Stimulated activated naive CD4-positive, alpha-beta T cell (primary cell): ENCODE results near the gene NRAP.

Source experiments
- DNase-seq, 6 experiments: peaks; one replicate each; lab custom pipeline; 2025; lab: John Stamatoyannopoulos, UW

NRAP gene

DNA sequence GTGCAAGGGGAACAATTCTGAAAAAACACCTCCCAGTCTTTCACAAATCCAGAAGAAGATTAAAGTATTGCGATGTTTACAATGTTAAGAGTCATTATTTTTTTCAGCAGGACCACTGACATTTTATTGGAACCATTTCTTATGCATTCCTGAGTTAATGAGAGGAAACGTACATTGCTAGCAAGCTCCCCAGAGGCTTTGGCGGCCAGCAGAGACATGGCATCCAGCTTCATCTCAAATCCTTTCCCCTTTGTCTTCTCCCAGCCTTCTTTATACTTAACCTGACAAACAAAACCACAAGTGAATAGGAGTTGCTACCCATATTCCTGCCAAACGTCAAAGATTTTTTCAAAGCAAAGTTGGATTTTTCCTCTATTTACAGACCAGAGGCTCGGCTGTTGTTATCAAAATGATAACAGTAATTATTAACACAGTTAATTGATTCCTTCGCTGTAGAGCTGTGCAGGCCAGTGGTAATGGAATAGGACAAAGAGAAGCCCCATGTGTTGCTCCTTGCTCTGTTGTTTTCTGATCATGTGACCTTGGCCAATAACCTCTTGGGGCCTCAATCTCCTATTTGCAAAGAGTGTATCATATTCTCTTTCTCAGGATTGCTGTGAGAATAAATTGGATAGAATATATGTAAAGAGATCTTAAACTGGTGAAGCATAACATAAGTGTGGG, 32.0 kb downstream of the NRAP start:
- no peak for DNase-seq

DNA sequence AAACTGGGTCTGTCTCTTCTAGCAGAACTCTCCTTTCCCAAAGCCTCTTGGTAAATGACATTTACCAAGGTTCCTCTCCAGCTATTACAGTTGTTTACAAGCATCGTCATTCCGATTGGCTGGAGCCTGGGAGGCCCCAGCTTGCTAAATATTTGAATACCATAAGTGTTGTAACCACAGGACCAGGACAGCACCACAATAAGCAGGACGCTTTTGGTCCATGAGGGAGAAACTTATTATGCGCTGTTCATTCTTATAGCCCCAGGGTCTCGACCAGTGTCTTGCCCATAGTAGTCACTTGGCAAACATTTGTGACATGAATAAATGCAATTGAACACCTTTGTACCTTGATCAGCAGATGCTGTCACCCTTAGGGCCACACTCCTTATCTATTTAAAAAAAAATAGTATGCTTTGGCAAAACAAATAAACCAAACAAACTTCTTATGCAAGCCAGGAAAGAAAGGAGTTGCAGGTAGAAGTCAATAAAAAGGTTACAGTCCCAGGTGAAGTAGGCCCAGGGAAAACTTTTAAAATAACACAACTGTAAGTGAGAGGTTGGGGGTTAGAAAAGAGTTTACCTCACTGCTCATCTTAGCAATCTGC, 32.8 kb downstream of the NRAP start:
- DNase-seq: no peak

DNA sequence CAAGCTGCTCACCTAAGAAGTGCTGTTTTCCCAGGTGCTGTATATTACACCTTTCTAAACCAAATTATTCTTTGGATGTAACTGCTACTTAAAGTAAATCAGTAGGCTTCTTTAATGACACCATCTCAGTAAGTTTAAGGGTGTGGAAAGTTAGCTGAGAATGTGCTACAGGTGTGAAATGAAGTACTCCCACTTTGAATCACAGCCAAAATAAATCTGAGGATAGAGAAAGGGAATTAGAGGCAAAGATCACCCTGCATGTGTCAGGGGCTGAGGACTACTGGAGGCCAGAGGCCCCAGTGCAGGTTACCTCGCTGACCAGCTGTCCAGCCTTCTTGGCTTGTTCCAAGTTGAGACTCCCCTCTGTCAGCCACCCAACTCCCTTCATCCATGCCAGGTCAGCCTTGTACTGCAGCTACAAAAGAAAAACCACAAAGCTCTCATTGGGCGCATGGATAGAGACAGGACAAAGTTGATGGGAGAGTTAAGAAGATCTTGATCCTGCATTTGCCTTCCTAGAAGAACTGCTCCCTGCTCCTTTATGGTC, 35.2 kb downstream of the NRAP start:
- no peak for DNase-seq

DNA sequence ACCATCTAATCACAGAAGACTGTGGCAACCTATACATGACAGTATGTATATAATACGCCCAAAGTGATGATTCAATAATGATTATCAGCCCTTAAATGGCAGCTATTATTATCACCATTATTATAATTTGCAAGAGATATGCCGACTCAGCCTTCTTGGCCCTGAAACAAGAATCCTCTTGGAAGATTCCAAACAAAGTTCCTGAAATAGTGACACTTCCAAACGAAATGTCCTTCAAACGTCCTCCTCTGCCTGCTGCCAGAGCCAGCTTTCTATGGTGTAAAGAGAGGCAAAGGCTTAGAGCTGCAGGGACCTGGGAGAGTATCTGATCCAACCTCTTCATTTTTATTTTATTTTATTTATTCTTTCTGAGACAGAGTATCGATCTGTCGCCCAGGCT, 36.0 kb downstream of the NRAP start:
- no peak for DNase-seq

DNA sequence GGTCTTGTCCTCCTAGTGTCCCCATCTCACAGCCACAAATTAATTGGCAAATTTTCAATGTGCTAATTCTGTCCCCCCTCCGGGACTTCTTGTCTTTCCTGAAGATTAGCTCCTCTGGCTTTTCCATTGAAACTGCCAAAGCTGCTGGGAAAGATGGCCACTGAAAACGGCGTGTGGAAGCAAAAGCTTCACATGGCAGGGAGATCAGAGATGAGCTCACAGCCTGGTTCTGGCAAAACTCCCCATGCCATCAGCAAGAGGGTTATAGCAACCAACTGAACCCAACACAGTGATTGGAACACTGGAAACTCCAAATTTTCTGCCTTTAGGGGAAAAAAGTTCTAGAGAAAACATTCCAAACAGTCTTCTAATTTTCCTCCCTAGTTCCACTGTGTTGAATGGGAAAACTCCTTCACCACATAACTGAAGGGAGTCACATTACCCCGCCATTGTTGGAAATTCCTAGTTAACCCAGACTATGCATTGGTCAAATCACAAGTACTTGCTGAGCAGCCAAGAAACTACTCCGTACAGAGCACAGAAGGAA, 37.0 kb downstream of the NRAP start:
- DNase-seq: no peak

DNA sequence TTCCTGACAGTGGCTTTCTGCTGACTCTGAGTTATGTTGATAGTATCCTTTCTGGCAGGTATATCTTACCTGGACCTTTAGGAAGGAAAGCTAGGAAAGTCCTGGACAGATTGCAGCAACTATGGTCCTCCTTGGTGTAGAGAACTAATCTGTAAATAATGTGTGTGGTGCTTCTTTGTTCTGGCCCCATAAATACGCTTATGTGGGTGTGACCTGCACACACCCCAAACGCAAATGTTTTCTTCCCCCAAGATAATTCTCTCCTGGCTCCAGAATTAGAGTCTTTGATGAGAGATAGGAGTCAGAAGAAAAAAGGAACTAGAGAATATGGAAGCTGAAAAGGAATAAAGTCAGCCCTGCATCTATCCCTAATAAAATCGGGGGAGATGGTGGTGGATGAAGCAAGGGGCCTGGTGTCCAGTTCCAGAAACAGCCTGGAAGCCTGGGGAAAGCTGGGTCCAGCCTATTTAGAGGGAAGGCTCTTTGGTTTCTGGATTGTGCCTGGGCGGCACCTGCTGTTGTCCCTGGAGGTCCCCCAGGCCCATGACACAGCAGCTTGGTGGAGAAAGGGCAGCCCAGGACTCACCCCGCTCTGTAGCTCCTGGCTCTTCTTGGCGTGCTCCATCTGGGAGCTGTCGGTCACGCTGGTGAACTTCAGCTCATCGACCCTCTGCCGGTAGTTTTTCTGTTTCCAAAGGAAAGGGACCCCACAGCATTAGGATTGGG, 38.2 kb downstream of the NRAP start:
- no peak for DNase-seq

DNA sequence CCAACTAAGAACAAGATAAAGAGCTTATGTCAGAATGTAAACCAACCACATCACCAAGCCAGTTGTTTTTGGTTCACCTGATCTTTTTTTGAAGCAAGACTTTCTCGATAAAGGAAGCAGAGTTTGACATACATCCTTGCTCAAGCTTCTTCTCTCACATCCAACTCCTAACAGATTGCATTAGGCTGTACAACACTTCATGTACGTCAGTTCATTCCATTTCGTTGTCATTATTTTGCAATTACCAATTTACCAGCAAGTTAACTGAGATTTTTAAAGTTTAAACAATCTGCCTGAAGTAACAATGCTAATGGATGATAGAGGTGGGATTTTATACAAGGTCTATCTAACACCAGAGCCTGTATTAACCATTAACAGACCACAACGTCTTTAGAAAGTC, 41.0 kb downstream of the NRAP start:
- no peak for DNase-seq

DNA sequence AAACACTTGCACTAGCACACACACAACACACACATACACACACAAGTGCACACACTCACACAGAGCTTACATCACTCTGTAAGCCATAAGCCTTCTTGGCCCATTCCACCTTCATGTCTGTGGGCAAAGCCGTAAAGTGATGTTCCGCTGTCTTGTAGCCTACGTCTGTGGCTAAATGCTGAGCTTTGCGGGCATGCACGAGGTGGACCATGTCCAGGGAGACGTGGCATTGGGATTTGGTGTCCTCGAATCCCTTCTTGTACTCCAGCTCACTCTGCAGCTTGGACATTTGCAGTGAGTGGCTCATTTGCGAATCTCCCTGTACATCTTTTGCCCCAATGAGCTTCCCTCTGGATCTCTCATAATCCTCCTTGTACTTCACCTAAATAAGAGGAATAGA, 42.0 kb downstream of the NRAP start:
- no peak for DNase-seq

DNA sequence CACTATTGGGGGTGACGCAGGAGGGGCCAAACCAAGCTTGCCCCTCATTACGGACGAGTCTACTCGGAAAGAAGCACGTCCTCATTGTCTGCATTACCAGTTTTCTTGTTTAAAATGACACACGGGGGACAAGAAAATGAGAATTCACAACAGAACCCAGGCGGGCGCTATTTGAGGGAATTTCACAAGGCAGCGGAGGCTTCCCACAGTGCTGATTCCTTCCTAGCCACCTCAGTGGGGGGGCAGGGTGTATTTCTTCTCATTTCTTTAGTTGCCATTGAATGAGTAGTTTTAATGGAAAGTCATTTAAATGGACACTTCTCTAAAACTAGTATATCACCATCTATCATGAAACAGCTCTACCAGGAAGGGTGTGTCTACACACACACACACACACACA, 42.9 kb downstream of the NRAP start:
- no peak for DNase-seq

DNA sequence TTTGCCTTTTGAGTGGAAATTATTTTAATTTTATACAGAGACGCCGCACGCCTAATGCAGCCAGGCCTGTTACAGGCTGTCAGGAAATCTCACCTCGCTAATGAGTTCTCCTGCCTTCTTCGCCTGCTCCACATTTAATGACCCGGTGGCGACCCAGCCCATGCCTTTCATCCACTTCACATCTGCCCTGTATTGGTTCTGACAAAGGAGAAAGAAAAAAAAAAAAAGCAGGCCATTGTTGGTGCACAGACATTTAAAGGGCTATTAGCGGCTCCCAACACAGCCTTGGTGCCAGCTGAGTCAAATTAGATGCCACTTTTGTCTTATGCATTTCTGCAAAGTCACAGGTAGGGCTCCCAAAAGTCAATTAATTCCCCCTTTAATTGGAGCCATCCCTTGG, 43.3 kb downstream of the NRAP start:
- DNase-seq: no peak

DNA sequence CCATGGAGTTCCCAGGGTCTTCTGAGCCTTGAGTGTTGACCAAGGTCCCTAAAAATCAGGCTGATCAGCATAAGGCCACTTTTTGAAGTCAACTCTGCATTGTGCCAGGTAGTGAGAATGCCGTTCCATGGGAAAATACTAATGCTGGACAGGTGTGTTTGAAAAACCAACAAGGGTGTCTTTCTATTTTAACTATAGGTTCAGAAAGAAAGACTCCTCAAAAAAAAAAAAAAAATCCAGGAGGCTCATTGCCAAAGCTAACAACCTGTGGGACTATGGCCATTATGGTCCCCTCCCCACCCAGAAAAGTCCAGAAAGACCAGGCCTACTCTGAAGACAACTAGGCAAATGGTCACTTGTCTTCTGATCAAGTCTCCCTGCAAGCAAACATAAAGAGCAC, 44.4 kb downstream of the NRAP start:
- DNase-seq: no peak

DNA sequence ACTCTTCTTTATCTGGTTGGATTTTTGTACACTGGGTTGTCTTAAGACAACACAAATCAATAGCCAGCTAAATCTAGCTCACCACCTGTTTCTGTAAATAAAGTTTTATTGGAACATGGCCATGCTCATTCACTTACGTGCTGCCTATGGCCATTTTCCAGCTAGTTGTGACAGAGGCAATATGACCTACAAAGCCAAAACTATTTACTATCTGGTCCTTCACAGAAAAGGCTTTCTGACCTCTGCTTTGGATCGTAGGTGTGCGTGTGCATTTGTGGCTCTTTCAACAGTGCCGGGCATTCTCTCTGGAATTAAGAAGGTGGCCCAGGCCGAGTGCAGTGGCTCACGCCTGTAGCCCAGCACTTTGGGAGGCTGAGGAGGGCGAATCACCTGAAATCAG, 45.5 kb downstream of the NRAP start:
- no peak for DNase-seq

DNA sequence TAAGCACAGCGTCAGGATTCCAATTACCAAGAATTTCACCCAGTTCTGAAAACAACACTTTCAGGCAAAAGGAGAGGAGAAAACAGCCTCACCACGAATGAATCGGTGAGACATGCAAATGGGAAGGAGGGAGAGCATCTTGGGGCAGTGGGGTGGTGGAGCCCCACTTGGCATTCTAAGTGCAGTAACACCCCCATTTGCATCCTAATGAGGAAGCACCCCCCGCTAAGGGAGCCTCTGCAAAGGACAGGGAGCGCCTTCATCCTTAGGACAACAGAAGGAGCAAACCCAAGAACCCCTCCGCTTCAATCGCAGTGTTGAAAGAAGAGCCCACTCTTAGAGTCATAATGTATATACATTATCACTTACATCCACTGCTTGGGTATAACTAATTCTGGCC, 46.8 kb downstream of the NRAP start:
- DNase-seq: no peak

DNA sequence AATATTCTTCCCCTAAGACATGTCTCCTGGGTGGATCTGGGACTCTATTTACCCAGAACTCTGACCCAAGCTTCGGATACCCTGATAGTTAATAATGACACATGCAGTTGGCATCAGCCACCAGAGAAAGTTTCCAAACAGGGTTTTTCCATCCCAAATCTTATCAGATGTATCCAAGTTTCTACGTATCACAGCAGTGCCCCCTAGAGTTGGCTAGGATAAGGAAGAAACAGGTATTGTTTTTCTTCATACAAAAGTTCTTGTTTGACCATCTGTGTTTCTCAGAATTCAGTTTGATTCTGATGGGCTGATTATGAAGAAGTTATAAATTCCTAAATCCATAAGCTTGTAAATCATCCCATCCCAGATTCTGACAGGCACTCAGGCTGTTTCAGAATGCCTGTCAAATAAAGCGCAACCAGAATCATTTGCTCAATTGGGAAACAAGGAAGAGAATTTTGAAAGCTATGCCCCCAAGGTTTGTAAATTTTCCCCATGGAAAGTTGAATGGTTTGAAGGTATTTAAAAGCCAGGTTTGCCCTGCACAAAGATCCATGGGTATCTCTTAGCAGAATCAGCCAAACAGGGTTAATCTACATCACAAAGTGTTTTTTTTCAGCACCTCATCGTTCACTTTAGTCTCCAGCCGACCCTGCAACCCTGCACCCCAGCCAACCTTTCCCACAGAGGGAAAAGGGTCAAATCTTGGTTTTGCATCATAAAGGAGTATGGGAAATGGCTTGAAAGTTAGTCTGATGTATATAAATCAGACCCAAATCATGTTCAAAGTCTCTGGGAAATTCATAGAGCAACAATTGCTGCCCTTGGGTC, 47.4 kb downstream of the NRAP start:
- DNase-seq: no peak

DNA sequence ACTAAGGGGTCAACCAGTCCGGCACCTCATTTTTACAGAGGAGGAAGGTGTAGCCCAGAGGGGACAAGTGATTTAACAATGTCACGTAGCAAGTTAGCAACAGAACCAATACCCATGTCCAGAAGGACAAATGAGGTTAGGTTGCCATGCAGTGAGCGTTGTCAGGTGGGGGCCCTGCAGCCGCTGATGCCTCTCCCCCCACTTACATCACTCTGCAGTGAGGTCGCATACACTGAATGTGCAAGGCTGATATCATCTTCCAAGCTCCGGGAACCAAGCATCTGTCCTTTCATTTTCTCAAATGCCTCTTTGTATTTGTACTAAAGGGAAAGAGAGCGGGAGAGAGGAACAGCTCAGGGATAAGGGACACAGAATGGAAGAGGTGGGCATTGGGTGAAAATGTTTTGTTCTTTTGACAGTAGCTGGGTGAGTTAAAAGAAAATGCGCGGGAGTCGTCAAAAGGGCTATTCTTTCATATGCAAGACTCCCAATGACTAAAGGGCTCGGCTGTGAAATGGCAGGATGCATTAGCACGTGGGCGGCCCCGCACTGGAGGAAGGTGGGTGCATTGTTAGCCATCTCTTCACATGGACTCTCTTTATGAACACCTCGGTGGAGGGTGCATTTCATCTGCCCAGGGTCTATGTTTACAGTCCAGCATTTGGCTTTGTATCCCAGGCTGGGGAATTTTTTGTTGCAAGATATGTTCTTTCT, 49.7 kb downstream of the NRAP start:
- no peak for DNase-seq

DNA sequence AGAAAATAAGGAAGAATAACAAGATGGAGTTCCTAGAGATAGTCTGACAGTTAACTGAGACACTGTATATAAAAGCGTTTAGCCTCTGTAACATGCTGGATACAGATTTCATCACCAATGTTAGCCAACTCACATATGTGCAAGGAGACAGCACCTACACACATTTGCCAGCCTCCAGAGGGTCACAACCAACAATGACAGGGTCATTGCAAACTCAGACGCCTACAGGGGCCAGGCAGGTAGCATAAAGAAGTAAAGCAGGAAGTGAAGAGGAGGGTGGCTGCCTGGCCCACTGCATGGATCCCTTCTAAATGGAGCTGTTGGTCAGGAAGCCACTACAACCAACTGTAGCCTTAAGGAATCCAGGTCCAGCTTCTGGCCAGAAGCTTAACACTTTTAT, 50.4 kb downstream of the NRAP start:
- DNase-seq: no peak

DNA sequence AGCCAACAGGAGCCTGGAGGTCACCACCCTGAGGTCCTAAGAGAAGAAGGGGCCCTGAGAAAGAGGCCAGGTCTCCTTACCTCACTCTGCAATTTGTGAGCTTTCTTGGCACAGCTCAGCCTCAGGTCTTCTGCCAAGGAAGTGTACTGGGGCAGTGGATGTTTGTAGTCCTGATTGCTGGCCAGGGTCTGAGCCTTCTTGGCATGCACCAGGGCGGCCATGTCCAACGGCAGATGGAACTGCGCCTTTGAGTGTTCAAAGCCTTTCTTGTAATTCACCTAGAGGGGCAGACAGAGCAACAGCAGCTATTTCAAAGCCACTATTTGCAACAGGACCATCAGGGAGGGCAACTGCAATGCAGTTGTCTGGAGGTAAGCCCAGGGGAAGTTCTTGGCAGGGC, 51.7 kb downstream of the NRAP start:
- no peak for DNase-seq

DNA sequence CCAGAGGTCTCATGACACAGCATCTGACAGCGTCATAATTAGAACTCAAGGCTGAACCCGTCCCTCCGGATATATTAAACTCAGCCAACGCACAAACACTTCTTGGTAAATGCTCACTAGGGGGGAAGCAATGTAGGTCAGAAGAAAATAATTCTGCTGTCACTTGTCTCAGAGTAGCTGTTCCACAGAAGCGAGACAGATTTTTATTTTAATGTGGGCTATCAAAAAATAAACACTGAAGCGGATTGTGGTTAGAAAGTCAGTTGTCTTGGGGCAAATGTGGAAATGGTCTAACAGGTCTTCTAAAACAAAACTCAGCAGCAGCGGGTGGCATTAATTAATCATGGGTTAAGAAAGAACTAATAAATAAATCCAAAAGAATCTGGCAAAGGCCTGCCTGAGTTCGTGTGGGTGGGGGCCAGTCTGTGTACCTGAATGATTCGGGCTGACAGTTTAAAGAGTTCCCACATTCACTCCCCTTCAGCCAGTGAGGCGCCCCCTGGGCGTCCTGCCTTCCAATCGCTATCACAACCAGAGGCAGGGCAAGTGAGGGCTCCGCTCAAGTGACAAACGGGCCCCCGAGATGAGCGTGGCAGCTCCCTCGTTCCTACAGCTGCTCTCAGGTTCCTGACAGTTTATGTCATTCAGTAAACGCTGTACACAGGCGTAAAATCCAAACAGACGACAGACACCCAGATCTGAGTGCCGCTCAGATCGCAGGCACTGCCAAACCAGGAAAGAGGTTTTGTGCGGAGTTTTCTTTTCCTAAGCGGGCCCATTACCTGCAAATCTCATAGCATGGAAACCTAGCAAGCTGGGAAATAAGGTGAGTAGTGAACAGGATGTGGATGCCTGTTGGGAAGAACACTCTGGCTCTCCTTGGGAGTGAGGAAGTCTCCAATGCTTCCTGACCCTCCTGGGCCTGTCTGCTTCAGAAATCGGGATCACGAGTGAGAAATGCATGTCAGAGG, 52.9 kb downstream of the NRAP start:
- DNase-seq: no peak

DNA sequence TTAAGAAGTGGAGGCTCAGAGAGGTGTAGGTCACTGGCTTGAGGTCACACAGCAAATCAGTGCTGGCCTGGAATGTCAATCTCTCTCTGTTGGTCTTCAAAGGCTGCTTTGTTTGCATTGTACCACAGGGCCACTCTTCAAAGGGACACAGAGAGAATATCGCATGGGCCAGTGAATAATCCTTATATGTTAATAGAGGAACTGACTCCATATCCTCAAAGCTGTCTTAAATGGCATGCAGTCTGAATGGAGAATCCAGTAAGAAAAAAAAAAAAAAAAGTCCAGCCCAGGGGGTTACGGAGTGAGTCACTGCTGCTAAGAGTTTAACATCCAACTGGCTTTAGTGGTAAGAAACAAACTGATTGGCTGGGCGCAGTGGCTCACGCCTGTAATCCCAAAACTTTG, 54.1 kb downstream of the NRAP start:
- DNase-seq: no peak

DNA sequence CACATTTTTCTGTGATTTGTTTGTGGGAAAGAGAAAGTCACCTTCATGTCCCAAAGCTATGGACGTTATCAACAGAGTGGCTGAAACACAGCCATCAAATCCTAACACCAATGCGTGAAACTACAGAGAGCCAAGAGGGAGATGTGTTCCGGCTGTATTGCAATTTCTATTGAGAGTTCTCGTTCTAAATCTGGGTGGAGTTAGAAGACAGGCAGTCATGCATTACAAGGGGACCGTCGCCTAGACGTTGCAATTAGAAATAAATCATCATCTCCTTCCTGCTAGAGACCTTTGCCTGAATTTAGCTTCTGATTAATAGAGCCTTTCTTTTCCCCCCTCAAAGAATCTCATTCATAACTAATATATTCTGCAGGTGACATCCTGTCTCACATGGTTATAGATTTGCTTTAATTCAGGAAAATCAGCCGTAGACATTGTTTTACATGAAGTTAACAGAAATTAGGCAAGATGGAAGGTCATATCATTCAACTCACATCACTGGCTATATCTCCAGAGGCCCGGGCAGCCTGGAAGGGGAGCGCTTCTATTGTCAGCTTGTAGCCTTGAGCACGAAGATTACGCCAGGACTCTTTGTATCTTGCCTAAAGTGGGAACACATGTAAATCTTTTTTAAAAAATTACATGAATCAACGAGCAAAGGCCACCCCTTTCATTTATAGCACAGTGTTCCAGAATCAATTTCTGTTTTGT, 58.4 kb downstream of the NRAP start:
- no peak for DNase-seq
